H9 (cell line): Measurements from ENCODE around the gene PIP5K1C. TPM values are rescaled to one million over a fixed set of nuclear protein-coding genes. Genes with fewer than 3 reads are reported as not detected.
A peak's percentile ranks its signal among the peaks of the same experiment; 100 is the strongest.

ENCODE experiments used
- DNase-seq: peaks from one replicate; pipeline ENCODE4 v3.0.0-alpha.2; 2017
- H2AFZ ChIP-seq: one replicate; pipeline ENCODE4 v1.6.1; 2013; ENCODE audit warnings: mild to moderate bottlenecking, low read length, control low read depth, moderate library complexity
- H2AK5ac ChIP-seq: 2 replicates; pipeline ENCODE4 v1.6.1; 2013; ENCODE audit warnings: low read length, control low read depth, mixed read lengths; ENCODE audit not compliant: insufficient read length
- H2BK120ac ChIP-seq: one replicate; pipeline ENCODE4 v1.6.1; 2013; ENCODE audit warnings: low read depth, mild to moderate bottlenecking, low read length, control low read depth, inconsistent platforms; ENCODE audit not compliant: poor library complexity, severe bottlenecking
- H2BK12ac ChIP-seq: 2 replicates; pipeline ENCODE4 v1.6.1; 2013; ENCODE audit warnings: low read length, control low read depth, mixed read lengths, low read depth; ENCODE audit not compliant: insufficient read length
- H2BK15ac ChIP-seq: 2 replicates; pipeline ENCODE4 v1.6.1; 2013; ENCODE audit warnings: low read depth, low read length, control low read depth
- H2BK20ac ChIP-seq: one replicate; pipeline ENCODE4 v1.6.1; 2013; ENCODE audit warnings: low read depth, mild to moderate bottlenecking, low read length, control low read depth, inconsistent platforms; ENCODE audit not compliant: poor library complexity, severe bottlenecking
- H2BK5ac ChIP-seq: 2 replicates; pipeline ENCODE4 v1.6.1; 2013; ENCODE audit warnings: low read length, control low read depth, mixed read lengths; ENCODE audit not compliant: insufficient read length
- H3K14ac ChIP-seq: 2 replicates; pipeline ENCODE4 v1.6.1; 2013; ENCODE audit warnings: low read length, control low read depth; ENCODE audit not compliant: insufficient read depth
- H3K18ac ChIP-seq: 2 replicates; pipeline ENCODE4 v1.6.1; 2013; ENCODE audit warnings: low read depth, mild to moderate bottlenecking, mixed read lengths, low read length, control low read depth; ENCODE audit not compliant: insufficient read length
- H3K23ac ChIP-seq: 2 replicates; pipeline ENCODE4 v1.6.1; 2013; ENCODE audit warnings: low read length, control low read depth, mixed read lengths, low read depth; ENCODE audit not compliant: insufficient read length
- H3K23me2 ChIP-seq: 2 replicates; pipeline ENCODE4 v1.6.1; 2013; ENCODE audit warnings: low read depth, mild to moderate bottlenecking, mixed read lengths, low read length, control low read depth; ENCODE audit not compliant: insufficient read length, poor library complexity, severe bottlenecking
- H3K27ac ChIP-seq: 2 replicates; pipeline ENCODE4 v1.5.1; 2013; ENCODE audit warnings: low read length, control low read depth, mixed read lengths, low read depth; ENCODE audit not compliant: insufficient read length
- H3K27me3 ChIP-seq: 2 replicates; pipeline ENCODE4 v1.6.1; 2013; ENCODE audit warnings: low read length, control low read depth, inconsistent platforms; ENCODE audit not compliant: insufficient read depth
- H3K4ac ChIP-seq: 2 replicates; pipeline ENCODE4 v1.6.1; 2013; ENCODE audit warnings: low read depth, mild to moderate bottlenecking, control low read depth, inconsistent platforms, low read length, moderate library complexity
- H3K4me1 ChIP-seq: 2 replicates; pipeline ENCODE4 v1.6.1; 2013; ENCODE audit warnings: low read length, control low read depth, inconsistent platforms; ENCODE audit not compliant: insufficient read depth
- H3K4me2 ChIP-seq: 2 replicates; pipeline ENCODE4 v1.6.1; 2013; ENCODE audit warnings: low read length, control low read depth, mixed read lengths; ENCODE audit not compliant: insufficient read length, insufficient read depth
- H3K56ac ChIP-seq: 2 replicates; pipeline ENCODE4 v1.6.1; 2013; ENCODE audit warnings: low read depth, mild to moderate bottlenecking, mixed read lengths, low read length, control low read depth; ENCODE audit not compliant: insufficient read length
- H3K79me1 ChIP-seq: 2 replicates; pipeline ENCODE4 v1.6.1; 2013; ENCODE audit warnings: low read depth, mild to moderate bottlenecking, moderate library complexity, low read length, control low read depth, inconsistent platforms; ENCODE audit not compliant: insufficient read depth, poor library complexity, severe bottlenecking
- H3K79me2 ChIP-seq: 2 replicates; pipeline ENCODE4 v1.6.1; 2013; ENCODE audit warnings: low read length, control low read depth, inconsistent platforms; ENCODE audit not compliant: insufficient read depth
- H3K9ac ChIP-seq: 2 replicates; pipeline ENCODE4 v1.6.1; 2013; ENCODE audit warnings: low read length, control low read depth, mixed read lengths; ENCODE audit not compliant: insufficient read length; ENCODE audit errors: extremely low read depth
- H3K9me3 ChIP-seq: one replicate; pipeline ENCODE4 v1.6.1; 2013; ENCODE audit warnings: low read depth, low read length, inconsistent platforms; ENCODE audit not compliant: control insufficient read depth
- H3T11ph ChIP-seq: one replicate; pipeline ENCODE4 v1.6.1; 2013; ENCODE audit warnings: mild to moderate bottlenecking, low read length, control low read depth, inconsistent platforms
- H4K20me1 ChIP-seq: one replicate; pipeline ENCODE4 v1.6.1; 2013; ENCODE audit not compliant: control insufficient read depth, insufficient read length, insufficient read depth
- H4K5ac ChIP-seq: 2 replicates; pipeline ENCODE4 v1.6.1; 2013; ENCODE audit warnings: low read depth, mild to moderate bottlenecking, mixed read lengths, low read length, control low read depth; ENCODE audit not compliant: insufficient read length
- H4K8ac ChIP-seq: replicated peaks from 2 replicates; pipeline ENCODE4 v1.6.1; 2013; ENCODE audit warnings: low read length, control low read depth, mixed read lengths, low read depth; ENCODE audit not compliant: insufficient read length
- H4K91ac ChIP-seq: 2 replicates; pipeline ENCODE4 v1.6.1; 2013; ENCODE audit warnings: low read depth, mild to moderate bottlenecking, moderate library complexity, mixed read lengths, low read length, control low read depth; ENCODE audit not compliant: insufficient read length
- H3K27ac Mint-ChIP-seq, 3 experiments: 2 replicates in 2 of 3; 3 replicates in 1 of 3; pipeline ENCODE4 v1.8.0; 2020 to 2021; ENCODE audit warnings: mixed read lengths in 3 of 3, mild to moderate bottlenecking in 1 of 3, moderate library complexity in 1 of 3
- H3K27me3 Mint-ChIP-seq: 2 replicates; pipeline ENCODE4 v1.8.0; 2021; ENCODE audit warnings: low read depth, mild to moderate bottlenecking, moderate library complexity, mixed read lengths
- H3K36me3 Mint-ChIP-seq, 3 experiments: 2 replicates in 2 of 3; 3 replicates in 1 of 3; pipeline ENCODE4 v1.8.0; 2020 to 2021; ENCODE audit warnings: low read depth in 3 of 3, mixed read lengths in 3 of 3; ENCODE audit not compliant: insufficient read depth in 1 of 3
- H3K4me1 Mint-ChIP-seq, 2 experiments: 2 replicates each; pipeline ENCODE4 v1.8.0; 2020; ENCODE audit warnings: mixed read lengths in 2 of 2
- H3K4me3 Mint-ChIP-seq, 2 experiments: 2 replicates in 1 of 2; 3 replicates in 1 of 2; pipeline ENCODE4 v1.8.0; 2020 to 2021; ENCODE audit warnings: mild to moderate bottlenecking in 2 of 2, mixed read lengths in 2 of 2, moderate library complexity in 1 of 2
- H3K9me3 Mint-ChIP-seq, 2 experiments: 2 replicates in 1 of 2; 3 replicates in 1 of 2; pipeline ENCODE4 v1.8.0; 2020; ENCODE audit warnings: mild to moderate bottlenecking in 2 of 2, mixed read lengths in 2 of 2, moderate library complexity in 1 of 2
- CTCF ChIP-seq: fragments of 200-600 bp; sonication (generic); conservative IDR thresholded peaks from 3 replicates; pipeline ENCODE4 v1.8.0; 2021; ENCODE audit warnings: antibody characterized with exemption, mild to moderate bottlenecking
- WGBS: extraction: QIAGEN DNeasy Blood & Tissue Kit; methylation state at CpG from one replicate; pipeline ENCODE4 v1.1.7; 2013; ENCODE audit warnings: missing lambda C conversion rate, low lambda C conversion rate, mixed read lengths; ENCODE audit not compliant: insufficient read length; ENCODE audit errors: extremely low coverage; 5-methylcytosine and 5-hydroxymethylcytosine counted together
- total RNA-seq: library from RNA; stranded (reverse); gene quantifications from 2 replicates; pipeline ENCODE4 v1.2.1, GENCODE V29; 2021

PIP5K1C gene
- total RNA-seq, 1 experiment from 2014 or later: 41.7 TPM

- Histone ChIP-seq H3K27ac (no peak overlapping the region), H3K14ac (no peak overlapping the region), H3K79me1 (peaks cover 6% of the 10 kb centered on the region), H3K9ac (no peak overlapping the region), H3K4ac (no peak overlapping the region), H4K91ac (no peak overlapping the region), H3K27me3 (no peaks in the 10 kb centered on the region), H2AFZ (no peak overlapping the region), H3K4me1 (peaks cover 10% of the 10 kb centered on the region; the same call in 1 of the 2 replicates), H2BK120ac (no peak overlapping the region), H2BK5ac (no peak overlapping the region), H3K9me3 (no peaks in the 10 kb centered on the region), H3K79me2 (no peaks in the 10 kb centered on the region), H3K4me2 (no peak overlapping the region), H4K8ac (no peak overlapping the region), H3K18ac (no peak overlapping the region), H2BK15ac (no peak overlapping the region), H2BK12ac (no peak overlapping the region), H4K20me1 (peaks cover 9% of the 10 kb centered on the region), H2AK5ac (no peak overlapping the region), H4K5ac (no peak overlapping the region), H3T11ph (no peak overlapping the region), H3K23me2 (no peaks in the 10 kb centered on the region), H2BK20ac (no peak overlapping the region), H3K56ac (no peak overlapping the region), H3K23ac (no peak overlapping the region)
- Mint-ChIP-seq H3K27ac (peak overlapping the region in 1 of 3 experiments; percentile 28; a peak in 2 of 7 replicates), H3K27me3 (no peaks in the 10 kb centered on the region), H3K4me3 (no peak overlapping the region), H3K9me3 (peaks cover 3 to 4% of the 10 kb centered on the region in 2 experiments), H3K36me3 (peaks cover 8 to 14% (median 13%) of the 10 kb centered on the region in 3 experiments), H3K4me1 (peaks cover 26 to 31% of the 10 kb centered on the region in 2 experiments)
- no CpG with 5 or more reads among the region's 12 CpGs for WGBS
- no peak for TF ChIP-seq CTCF
- no peak for DNase-seq
Measured at GRCh38 chr19:3679138-3679537, 21.1 kb downstream of the PIP5K1C start.
